Measurements from ENCODE around the gene USP1. TPM values are rescaled to one million over a fixed set of nuclear protein-coding genes. Genes with fewer than 3 reads are reported as not detected.

Gene USP1
- total RNA-seq, 1 experiment from 2014 or later = 64.6 TPM

DNA sequence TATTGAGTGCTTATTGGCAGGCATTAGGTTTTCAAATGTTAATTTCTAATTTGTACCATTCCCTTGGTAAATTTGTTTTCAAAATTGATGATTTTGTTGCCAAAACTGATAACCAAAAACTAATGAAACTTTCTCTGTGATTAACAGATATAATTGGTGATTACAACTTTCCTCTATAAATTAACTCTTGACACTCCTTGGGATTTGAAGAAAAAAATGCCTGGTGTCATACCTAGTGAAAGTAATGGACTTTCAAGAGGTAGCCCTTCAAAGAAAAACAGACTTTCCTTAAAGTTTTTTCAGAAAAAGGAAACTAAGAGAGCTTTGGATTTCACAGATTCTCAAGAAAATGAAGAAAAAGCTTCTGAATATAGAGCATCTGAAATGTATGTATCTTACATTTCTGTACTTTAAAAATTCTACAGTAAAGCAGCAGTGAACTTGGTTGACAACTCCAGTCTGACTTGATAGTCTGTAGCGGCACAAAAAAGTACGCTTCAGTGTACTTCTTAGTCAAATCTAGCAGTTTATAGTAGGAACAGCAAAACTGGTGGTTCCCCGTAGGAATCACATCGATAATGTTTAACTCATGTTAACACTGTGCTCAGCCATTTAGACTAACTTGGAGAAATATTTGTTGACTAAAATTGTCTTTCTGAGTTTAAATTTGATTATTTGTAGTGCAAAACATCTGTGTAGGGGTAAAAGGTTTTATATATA is 3.0 kb downstream of the USP1 start:
- TF ChIP-seq, protein P1, sequence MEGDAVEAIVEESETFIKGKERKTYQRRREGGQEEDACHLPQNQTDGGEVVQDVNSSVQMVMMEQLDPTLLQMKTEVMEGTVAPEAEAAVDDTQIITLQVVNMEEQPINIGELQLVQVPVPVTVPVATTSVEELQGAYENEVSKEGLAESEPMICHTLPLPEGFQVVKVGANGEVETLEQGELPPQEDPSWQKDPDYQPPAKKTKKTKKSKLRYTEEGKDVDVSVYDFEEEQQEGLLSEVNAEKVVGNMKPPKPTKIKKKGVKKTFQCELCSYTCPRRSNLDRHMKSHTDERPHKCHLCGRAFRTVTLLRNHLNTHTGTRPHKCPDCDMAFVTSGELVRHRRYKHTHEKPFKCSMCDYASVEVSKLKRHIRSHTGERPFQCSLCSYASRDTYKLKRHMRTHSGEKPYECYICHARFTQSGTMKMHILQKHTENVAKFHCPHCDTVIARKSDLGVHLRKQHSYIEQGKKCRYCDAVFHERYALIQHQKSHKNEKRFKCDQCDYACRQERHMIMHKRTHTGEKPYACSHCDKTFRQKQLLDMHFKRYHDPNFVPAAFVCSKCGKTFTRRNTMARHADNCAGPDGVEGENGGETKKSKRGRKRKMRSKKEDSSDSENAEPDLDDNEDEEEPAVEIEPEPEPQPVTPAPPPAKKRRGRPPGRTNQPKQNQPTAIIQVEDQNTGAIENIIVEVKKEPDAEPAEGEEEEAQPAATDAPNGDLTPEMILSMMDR (conservative IDR thresholded peaks at IDR 0.05) = no peak
- H2BK5ac ChIP-seq (ENCODE audit: insufficient read length, low read length) = no peak overlapping the region

More for the DNA sequence above, 3.0 kb downstream of the USP1 start:
- Histone ChIP-seq H3K9ac (ENCODE audit: extremely low read depth, insufficient read length, low read length) (no peak overlapping the region), H3K23ac (ENCODE audit: insufficient read length, low read depth, low read length) (no peak overlapping the region), H2BK120ac (ENCODE audit: low read depth, low read length, poor library complexity, severe bottlenecking) (no peak overlapping the region), H4K5ac (ENCODE audit: insufficient read length, low read depth, low read length) (no peak overlapping the region), H3K56ac (ENCODE audit: insufficient read length, low read depth, low read length) (no peak overlapping the region), H2AK5ac (ENCODE audit: insufficient read length, low read length) (no peak overlapping the region), H3K14ac (ENCODE audit: insufficient read depth, low read length) (no peak overlapping the region), H3K4me1 (ENCODE audit: insufficient read depth, low read length) (no peaks in the 10 kb centered on the region), H2BK15ac (ENCODE audit: low read depth, low read length) (no peak overlapping the region), H3K27me3 (ENCODE audit: insufficient read depth, low read length) (no peaks in the 10 kb centered on the region), H4K8ac (replicated peaks; ENCODE audit: insufficient read length, low read depth, low read length) (no peak overlapping the region), H3K9me3 (ENCODE audit: control insufficient read depth, low read depth, low read length) (no peaks in the 10 kb centered on the region), H2BK12ac (ENCODE audit: insufficient read length, low read depth, low read length) (no peak overlapping the region), H2BK20ac (ENCODE audit: low read depth, low read length, poor library complexity, severe bottlenecking) (no peak overlapping the region), H3K4me2 (ENCODE audit: insufficient read depth, insufficient read length, low read length) (no peak overlapping the region), H3K79me2 (ENCODE audit: insufficient read depth, low read length) (peaks cover 24% of the 10 kb centered on the region), H2AFZ (ENCODE audit: low read length) (no peak overlapping the region), H3T11ph (ENCODE audit: low read length) (no peak overlapping the region), H3K18ac (ENCODE audit: insufficient read length, low read depth, low read length) (no peak overlapping the region), H3K79me1 (ENCODE audit: insufficient read depth, low read depth, low read length, poor library complexity, severe bottlenecking) (peaks cover 4% of the 10 kb centered on the region), H3K4ac (ENCODE audit: low read depth, low read length) (no peak overlapping the region), H4K91ac (ENCODE audit: insufficient read length, low read depth, low read length) (no peak overlapping the region), H3K27ac (ENCODE audit: insufficient read length, low read depth, low read length) (no peak overlapping the region), H3K23me2 (ENCODE audit: insufficient read length, low read depth, low read length, poor library complexity, severe bottlenecking) (peaks cover 16% of the 10 kb centered on the region), H4K20me1 (ENCODE audit: control insufficient read depth, insufficient read depth, insufficient read length) (no peaks in the 10 kb centered on the region)
- Mint-ChIP-seq H3K9me3 (no peaks in the 10 kb centered on the region), H3K36me3 (ENCODE audit: insufficient read depth in 1 of 3, low read depth in 3 of 3) (peaks cover 16 to 48% (median 43%) of the 10 kb centered on the region in 3 experiments), H3K27ac (no peak overlapping the region), H3K4me3 (0 out of 5 replicates have a peak overlapping the region, but pooled peaks of 1 of the 2 experiments have one; percentile 10), H3K4me1 (peaks cover 15 to 18% of the 10 kb centered on the region in 2 experiments), H3K27me3 (ENCODE audit: low read depth) (no peaks in the 10 kb centered on the region)
- no CpG with 5 or more reads among the region's 4 CpGs for WGBS (ENCODE audit: extremely low coverage, insufficient read length, low lambda C conversion rate)
- DNase-seq = no peak

All from H9 (cell line).